Erythroblast (primary cell): Measurements from ENCODE around the gene EDN1.

ENCODE experiments used
- GATA1 ChIP-seq: IDR thresholded peaks from 2 replicates; pipeline ENCODE4 v1.6.1; 2011; ENCODE audit warnings: low read depth, mild to moderate bottlenecking, control low read depth, low read length, moderate library complexity
- POLR2A ChIP-seq: IDR thresholded peaks from 2 replicates; pipeline ENCODE4 v1.6.1; 2011; ENCODE audit warnings: mild to moderate bottlenecking, low read length

- TF ChIP-seq POLR2A (no peak), GATA1 (no peak)
Measured at GRCh38 chr6:12344296-12344695, 54.1 kb downstream of the EDN1 start.
